Osteocyte (in vitro differentiated cells): Measurements from ENCODE around the gene CCDC106. TPM values are rescaled to one million over a fixed set of nuclear protein-coding genes. Genes with fewer than 3 reads are reported as not detected.

ENCODE experiments used
- DNase-seq: peaks from one replicate; pipeline ENCODE4 v3.0.0; 2021; ENCODE audit warnings: mixed read lengths; ENCODE audit not compliant: unreplicated experiment; ENCODE audit errors: extremely low spot score
- H3K27ac Mint-ChIP-seq: one replicate; pipeline ENCODE4 v1.8.0; 2021; ENCODE audit warnings: mild to moderate bottlenecking, mixed read lengths; ENCODE audit not compliant: unreplicated experiment
- H3K27me3 Mint-ChIP-seq: one replicate; pipeline ENCODE4 v1.8.0; 2021; ENCODE audit warnings: mixed read lengths; ENCODE audit not compliant: unreplicated experiment
- H3K36me3 Mint-ChIP-seq: one replicate; pipeline ENCODE4 v1.8.0; 2021; ENCODE audit warnings: mixed read lengths; ENCODE audit not compliant: unreplicated experiment
- H3K4me1 Mint-ChIP-seq: one replicate; pipeline ENCODE4 v1.8.0; 2021; ENCODE audit warnings: mixed read lengths; ENCODE audit not compliant: unreplicated experiment
- H3K4me3 Mint-ChIP-seq: one replicate; pipeline ENCODE4 v1.8.0; 2021; ENCODE audit warnings: mild to moderate bottlenecking, moderate library complexity, mixed read lengths; ENCODE audit not compliant: unreplicated experiment
- H3K9me3 Mint-ChIP-seq: one replicate; pipeline ENCODE4 v1.8.0; 2021; ENCODE audit warnings: mixed read lengths; ENCODE audit not compliant: unreplicated experiment
- CTCF ChIP-seq: fragments of 200-600 bp; sonication (generic); IDR thresholded peaks from 2 replicates; pipeline ENCODE4 v1.5.0; 2021; ENCODE audit warnings: antibody characterized with exemption, mild to moderate bottlenecking, moderate library complexity
- total RNA-seq: library from RNA; stranded (reverse); gene quantifications from 2 replicates; pipeline ENCODE4 v1.2.1, GENCODE V29; 2021

CCDC106 gene
- total RNA-seq, 1 donor from 2014 or later: 25.9 TPM

GRCh38 chr19:55697698-55698097 lies 49.7 kb downstream of the CCDC106 start:
- no peaks in the 10 kb centered on the region for H3K27me3 Mint-ChIP-seq
- H3K4me3 Mint-ChIP-seq: no peak overlapping the region
- H3K36me3 Mint-ChIP-seq: peaks cover 19% of the 10 kb centered on the region
- H3K9me3 Mint-ChIP-seq: no peaks in the 10 kb centered on the region
- no peak for TF ChIP-seq CTCF
- DNase-seq: no peak
- H3K4me1 Mint-ChIP-seq: no peaks in the 10 kb centered on the region
- H3K27ac Mint-ChIP-seq: no peak overlapping the region

GRCh38 chr19:55698256-55698655 lies 50.2 kb downstream of the CCDC106 start:
- H3K27ac Mint-ChIP-seq: no peak overlapping the region
- H3K36me3 Mint-ChIP-seq: peaks cover 17% of the 10 kb centered on the region
- H3K4me1 Mint-ChIP-seq: no peaks in the 10 kb centered on the region
- TF ChIP-seq CTCF: no peak
- DNase-seq: no peak
- no peak overlapping the region for H3K4me3 Mint-ChIP-seq
- H3K9me3 Mint-ChIP-seq: no peaks in the 10 kb centered on the region
- no peaks in the 10 kb centered on the region for H3K27me3 Mint-ChIP-seq

- Mint-ChIP-seq H3K36me3 (peaks cover 18% of the 10 kb centered on the region), H3K4me1 (no peaks in the 10 kb centered on the region)
- no peak for DNase-seq
Measured at GRCh38 chr19:55699221-55699620, 51.2 kb downstream of the CCDC106 start.

GRCh38 chr19:55700813-55701212 lies 52.8 kb downstream of the CCDC106 start:
- no peak for TF ChIP-seq CTCF
- Mint-ChIP-seq H3K27ac (no peak overlapping the region), H3K4me1 (no peaks in the 10 kb centered on the region), H3K36me3 (peaks cover 23% of the 10 kb centered on the region), H3K9me3 (no peaks in the 10 kb centered on the region), H3K4me3 (no peak overlapping the region), H3K27me3 (no peaks in the 10 kb centered on the region)
- no peak for DNase-seq

More at GRCh38 chr19:55699221-55699620, 51.2 kb downstream of the CCDC106 start:
- no peak overlapping the region for H3K4me3 Mint-ChIP-seq
- H3K9me3 Mint-ChIP-seq: no peaks in the 10 kb centered on the region
- TF ChIP-seq CTCF: no peak
- H3K27me3 Mint-ChIP-seq: no peaks in the 10 kb centered on the region
- H3K27ac Mint-ChIP-seq: no peak overlapping the region

GRCh38 chr19:55702131-55702627 lies 54.2 kb downstream of the CCDC106 start:
- Mint-ChIP-seq H3K4me3 (no peak overlapping the region), H3K27me3 (no peaks in the 10 kb centered on the region), H3K36me3 (peaks cover 23% of the 10 kb centered on the region), H3K4me1 (no peaks in the 10 kb centered on the region), H3K27ac (no peak overlapping the region), H3K9me3 (no peaks in the 10 kb centered on the region)
- DNase-seq: no peak
- TF ChIP-seq CTCF: no peak

Other genes starting within 250 kb of the CCDC106 start
- gene UBE2S, start 240.4 kb upstream of the CCDC106 start, total RNA-seq: 70.7 and 71.1 TPM in 2 replicates
- gene SHISA7, start 204.9 kb upstream of the CCDC106 start, total RNA-seq: not detected in 2 replicates
- gene ISOC2, start 186.6 kb upstream of the CCDC106 start, total RNA-seq: 37.0 and 39.8 TPM in 2 replicates
- gene C19orf85, start 183.5 kb upstream of the CCDC106 start, total RNA-seq: not detected in 2 replicates
- gene ZNF628, start 171.6 kb upstream of the CCDC106 start, total RNA-seq: 10.4 and 11.6 TPM in 2 replicates
- 54.2 and 58.2 TPM in 2 replicates for gene NAT14, start 163.0 kb upstream of the CCDC106 start, total RNA-seq
- gene SSC5D, start 159.8 kb upstream of the CCDC106 start, total RNA-seq: 21.5 and 22.1 TPM in 2 replicates
- gene SBK2, start 111.1 kb upstream of the CCDC106 start, total RNA-seq: not detected in 2 replicates
- gene SBK3, start 102.7 kb upstream of the CCDC106 start, total RNA-seq: not detected in 2 replicates
- 27.4 and 29.2 TPM in 2 replicates for gene ZNF579, start 67.4 kb upstream of the CCDC106 start, total RNA-seq
- gene FIZ1, start 48.7 kb upstream of the CCDC106 start, total RNA-seq: 17.0 and 19.1 TPM in 2 replicates
- 15.5 and 15.6 TPM in 2 replicates for gene ZNF524, start 47.9 kb upstream of the CCDC106 start, total RNA-seq
- gene ZNF865, start 42.6 kb upstream of the CCDC106 start, total RNA-seq: 16.9 and 19.2 TPM in 2 replicates
- gene ZNF784, start 23.6 kb upstream of the CCDC106 start, total RNA-seq: 9.2 and 9.6 TPM in 2 replicates
- gene ZNF580, start 7.2 kb upstream of the CCDC106 start, total RNA-seq: 62.3 and 79.8 TPM in 2 replicates
- 29.6 and 33.8 TPM in 2 replicates for gene ZNF581, start 4.6 kb upstream of the CCDC106 start, total RNA-seq
- gene U2AF2, start 6.8 kb downstream of the CCDC106 start, total RNA-seq: 174 and 189 TPM in 2 replicates
- gene EPN1, start 27.0 kb downstream of the CCDC106 start, total RNA-seq: 142 and 148 TPM in 2 replicates
- gene NLRP9, start 90.2 kb downstream of the CCDC106 start, total RNA-seq: not detected in 2 replicates
- not detected in 2 replicates for gene RFPL4A, start 110.9 kb downstream of the CCDC106 start, total RNA-seq
- not detected in 2 replicates for gene RFPL4AL1, start 120.9 kb downstream of the CCDC106 start, total RNA-seq
- not detected in 2 replicates for gene NLRP11, start 183.8 kb downstream of the CCDC106 start, total RNA-seq
- gene NLRP4, start 188.3 kb downstream of the CCDC106 start, total RNA-seq: not detected in 2 replicates